HepG2 (cell line): ENCODE measurements around the gene TUBGCP3. TPM values are rescaled to one million over a fixed set of nuclear protein-coding genes. Genes with fewer than 3 reads are reported as not detected.

Experiments
- EHMT2 ChIP-seq: fragments of 200-600 bp; sonication (generic); IDR thresholded peaks from 2 replicates; pipeline ENCODE4 v1.7.0; 2017; ENCODE audit warnings: antibody characterized with exemption, low read depth, low read length, borderline replicate concordance
- ETV6 ChIP-seq: sonication (generic); formaldehyde crosslinking; conservative IDR thresholded peaks from 2 replicates; pipeline ENCODE4 v1.4.0; 2020; ENCODE audit warnings: missing genetic modification reagents
- FOSL2 ChIP-seq: sonication (generic); formaldehyde crosslinking; IDR thresholded peaks from 2 replicates; pipeline ENCODE4 v1.4.0; 2020; ENCODE audit warnings: missing genetic modification reagents
- HNF4A ChIP-seq: sonication (generic); formaldehyde crosslinking; IDR thresholded peaks from 2 replicates; pipeline ENCODE4 v1.4.0; 2020; ENCODE audit warnings: missing genetic modification reagents
- IKZF1 ChIP-seq: fragments of 450-650 bp; IDR thresholded peaks from 2 replicates; pipeline ENCODE4 v1.7.1; 2016
- KAT2B ChIP-seq: fragments of 150-350 bp; IDR thresholded peaks from 2 replicates; pipeline ENCODE4 v1.6.1; 2014; ENCODE audit warnings: low read depth, low read length, borderline replicate concordance
- KDM5A ChIP-seq: fragments of 200-600 bp; sonication (generic); IDR thresholded peaks from 2 replicates; pipeline ENCODE4 v1.7.0; 2018; ENCODE audit warnings: antibody characterized with exemption, mild to moderate bottlenecking, low read length, borderline replicate concordance
- KLF13 ChIP-seq: sonication (generic); formaldehyde crosslinking; IDR thresholded peaks from 2 replicates; pipeline ENCODE4 v1.4.0; 2020; ENCODE audit warnings: mild to moderate bottlenecking, missing genetic modification reagents
- NFYB ChIP-seq: sonication (generic); formaldehyde crosslinking; IDR thresholded peaks from 2 replicates; pipeline ENCODE4 v1.4.0; 2020; ENCODE audit warnings: missing genetic modification reagents
- SMARCC2 ChIP-seq: fragments of 450-650 bp; IDR thresholded peaks from 2 replicates; pipeline ENCODE4 v1.6.1; 2017; ENCODE audit warnings: antibody characterized with exemption, mild to moderate bottlenecking
- YEATS2 ChIP-seq: sonication (generic); formaldehyde crosslinking; IDR thresholded peaks from 2 replicates; pipeline ENCODE4 v1.4.0; 2020; ENCODE audit warnings: missing genetic modification reagents, borderline replicate concordance
- ZBTB20 ChIP-seq: sonication (generic); formaldehyde crosslinking; IDR thresholded peaks from 2 replicates; pipeline ENCODE4 v1.8.1; 2023; ENCODE audit warnings: missing genetic modification reagents, low read depth, mild to moderate bottlenecking, borderline replicate concordance
- ZFY ChIP-seq: sonication (generic); formaldehyde crosslinking; IDR thresholded peaks from 2 replicates; pipeline ENCODE4 v1.4.0; 2020; ENCODE audit warnings: missing genetic modification reagents
- ZNF256 ChIP-seq: sonication (generic); formaldehyde crosslinking; conservative IDR thresholded peaks from 2 replicates; pipeline ENCODE4 v1.4.0; 2020; ENCODE audit warnings: missing genetic modification reagents
- ZNF746 ChIP-seq: sonication (generic); formaldehyde crosslinking; IDR thresholded peaks from 2 replicates; pipeline ENCODE4 v1.8.0; 2022; ENCODE audit warnings: mild to moderate bottlenecking, missing genetic modification reagents
- ZNF773 ChIP-seq: sonication (generic); formaldehyde crosslinking; IDR thresholded peaks from 2 replicates; pipeline ENCODE4 v1.4.0; 2020; ENCODE audit warnings: missing genetic modification reagents, borderline replicate concordance
- polyA plus RNA-seq, 8 experiments: library from polyadenylated mRNA; depleted of rRNA in 3 of 8; stranded (reverse) in 7 of 8; unstranded in 1 of 8; fragments of >200 nt; fragmentation: Illumina TruSeq in 4 of 8; extraction: Trizol in 4 of 8; gene quantifications; 2 replicates each; pipeline versions ENCODE4 v1.2.1 to v1.2.3, GENCODE V29; 2011 to 2016; ENCODE audit warnings: low read depth in 4 of 8, missing spikeins in 1 of 8, mixed read lengths in 1 of 8; ENCODE audit not compliant: insufficient read depth in 1 of 8
- total RNA-seq, 5 experiments: library from RNA; depleted of rRNA; stranded (reverse); fragments of >200 nt; fragmentation: Illumina TruSeq; extraction: Trizol; gene quantifications; 2 replicates each; pipeline ENCODE4 v1.2.3, GENCODE V29; 2016; ENCODE audit warnings: low read depth in 1 of 5
- TF ChIP-seq, protein P1 (sequence below): sonication (generic); formaldehyde crosslinking; IDR thresholded peaks from 2 replicates; pipeline ENCODE4 v1.4.0; 2020; ENCODE audit warnings: missing genetic modification reagents
- TF ChIP-seq, protein P2 (sequence below): sonication (generic); formaldehyde crosslinking; IDR thresholded peaks from 2 replicates; pipeline ENCODE4 v1.5.0; 2020; ENCODE audit warnings: missing genetic modification reagents, mild to moderate bottlenecking, borderline replicate concordance
- TF ChIP-seq, protein P3 (sequence below): sonication (generic); formaldehyde crosslinking; IDR thresholded peaks from 2 replicates; pipeline ENCODE4 v1.4.0; 2020; ENCODE audit warnings: missing genetic modification reagents
- TF ChIP-seq, protein P4 (sequence below): sonication (generic); formaldehyde crosslinking; IDR thresholded peaks from 2 replicates; pipeline ENCODE4 v1.4.0; 2020; ENCODE audit warnings: missing genetic modification reagents

The TUBGCP3 gene
- total and polyA plus RNA-seq, 2 of the 13 experiments (the other 11 are each of a cell fraction or from before 2014, with no cell fraction given): 12.6 to 15.5 TPM

DNA sequence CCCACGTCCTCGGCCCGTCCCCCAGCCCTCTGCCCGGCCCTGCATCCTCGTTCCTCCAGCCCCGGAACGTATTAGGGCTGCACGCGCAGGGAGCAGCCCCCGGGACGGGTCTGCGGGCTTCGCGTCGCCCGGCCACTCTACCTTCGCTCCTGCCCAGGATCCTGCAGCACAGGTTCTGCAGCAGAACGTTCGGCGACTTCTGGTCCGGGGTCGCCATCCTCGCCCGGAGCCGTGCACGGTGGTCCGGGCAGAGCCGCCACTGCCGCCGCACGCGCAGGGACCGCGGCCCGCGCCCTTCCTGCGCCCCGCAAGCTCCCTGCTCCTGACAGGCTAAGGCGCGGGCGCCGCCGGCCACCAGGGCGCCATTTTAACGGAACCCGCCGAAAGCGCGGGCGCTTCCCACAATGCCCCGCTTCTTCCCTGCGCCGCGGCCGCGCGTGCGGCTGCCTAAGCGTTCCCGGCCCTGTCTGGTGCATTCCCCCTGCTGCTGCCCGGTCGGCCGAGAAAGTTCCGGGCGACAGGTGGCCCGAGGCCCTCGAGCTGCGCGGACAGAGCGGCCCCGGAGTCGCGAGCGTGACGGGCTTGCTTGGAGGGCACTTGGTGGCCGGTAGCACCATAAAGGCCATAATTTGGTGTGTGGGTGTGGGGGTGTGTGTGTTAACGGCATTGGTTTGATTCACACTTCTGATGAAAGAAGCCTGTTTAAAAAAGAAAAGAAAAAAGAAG lies at the start of gene TUBGCP3 (continued):
- TF ChIP-seq, protein P1, sequence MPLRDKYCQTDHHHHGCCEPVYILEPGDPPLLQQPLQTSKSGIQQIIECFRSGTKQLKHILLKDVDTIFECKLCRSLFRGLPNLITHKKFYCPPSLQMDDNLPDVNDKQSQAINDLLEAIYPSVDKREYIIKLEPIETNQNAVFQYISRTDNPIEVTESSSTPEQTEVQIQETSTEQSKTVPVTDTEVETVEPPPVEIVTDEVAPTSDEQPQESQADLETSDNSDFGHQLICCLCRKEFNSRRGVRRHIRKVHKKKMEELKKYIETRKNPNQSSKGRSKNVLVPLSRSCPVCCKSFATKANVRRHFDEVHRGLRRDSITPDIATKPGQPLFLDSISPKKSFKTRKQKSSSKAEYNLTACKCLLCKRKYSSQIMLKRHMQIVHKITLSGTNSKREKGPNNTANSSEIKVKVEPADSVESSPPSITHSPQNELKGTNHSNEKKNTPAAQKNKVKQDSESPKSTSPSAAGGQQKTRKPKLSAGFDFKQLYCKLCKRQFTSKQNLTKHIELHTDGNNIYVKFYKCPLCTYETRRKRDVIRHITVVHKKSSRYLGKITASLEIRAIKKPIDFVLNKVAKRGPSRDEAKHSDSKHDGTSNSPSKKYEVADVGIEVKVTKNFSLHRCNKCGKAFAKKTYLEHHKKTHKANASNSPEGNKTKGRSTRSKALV (CRISPR knock-in tag): peak; percentile 66; the same call in 1 of the 2 replicates
- no peak for TF ChIP-seq KAT2B
- peak; percentile 92 for TF ChIP-seq ZFY (CRISPR knock-in tag)
- TF ChIP-seq ZBTB20 (CRISPR knock-in tag): peak; percentile 81; the same call in 1 of the 2 replicates
- TF ChIP-seq, protein P2, sequence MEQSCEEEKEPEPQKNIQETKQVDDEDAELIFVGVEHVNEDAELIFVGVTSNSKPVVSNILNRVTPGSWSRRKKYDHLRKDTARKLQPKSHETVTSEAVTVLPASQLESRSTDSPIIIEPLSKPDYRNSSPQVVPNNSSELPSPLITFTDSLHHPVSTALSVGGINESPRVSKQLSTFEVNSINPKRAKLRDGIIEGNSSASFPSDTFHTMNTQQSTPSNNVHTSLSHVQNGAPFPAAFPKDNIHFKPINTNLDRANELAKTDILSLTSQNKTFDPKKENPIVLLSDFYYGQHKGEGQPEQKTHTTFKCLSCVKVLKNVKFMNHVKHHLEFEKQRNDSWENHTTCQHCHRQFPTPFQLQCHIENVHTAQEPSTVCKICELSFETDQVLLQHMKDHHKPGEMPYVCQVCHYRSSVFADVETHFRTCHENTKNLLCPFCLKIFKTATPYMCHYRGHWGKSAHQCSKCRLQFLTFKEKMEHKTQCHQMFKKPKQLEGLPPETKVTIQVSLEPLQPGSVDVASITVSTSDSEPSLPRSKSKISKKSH (CRISPR knock-in tag): peak; percentile 90
- peak; percentile 85 for TF ChIP-seq YEATS2 (CRISPR knock-in tag)
- no peak for TF ChIP-seq KDM5A
- peak; percentile 35; the same call in 1 of the 2 replicates for TF ChIP-seq NFYB (CRISPR knock-in tag)
- peak; percentile 38 for TF ChIP-seq HNF4A (CRISPR knock-in tag)
- TF ChIP-seq ZNF773 (CRISPR knock-in tag): peak; percentile 99
- TF ChIP-seq ZNF256 (CRISPR knock-in tag): peak; percentile 89
- peak; percentile 59 for TF ChIP-seq FOSL2
- TF ChIP-seq, protein P3, sequence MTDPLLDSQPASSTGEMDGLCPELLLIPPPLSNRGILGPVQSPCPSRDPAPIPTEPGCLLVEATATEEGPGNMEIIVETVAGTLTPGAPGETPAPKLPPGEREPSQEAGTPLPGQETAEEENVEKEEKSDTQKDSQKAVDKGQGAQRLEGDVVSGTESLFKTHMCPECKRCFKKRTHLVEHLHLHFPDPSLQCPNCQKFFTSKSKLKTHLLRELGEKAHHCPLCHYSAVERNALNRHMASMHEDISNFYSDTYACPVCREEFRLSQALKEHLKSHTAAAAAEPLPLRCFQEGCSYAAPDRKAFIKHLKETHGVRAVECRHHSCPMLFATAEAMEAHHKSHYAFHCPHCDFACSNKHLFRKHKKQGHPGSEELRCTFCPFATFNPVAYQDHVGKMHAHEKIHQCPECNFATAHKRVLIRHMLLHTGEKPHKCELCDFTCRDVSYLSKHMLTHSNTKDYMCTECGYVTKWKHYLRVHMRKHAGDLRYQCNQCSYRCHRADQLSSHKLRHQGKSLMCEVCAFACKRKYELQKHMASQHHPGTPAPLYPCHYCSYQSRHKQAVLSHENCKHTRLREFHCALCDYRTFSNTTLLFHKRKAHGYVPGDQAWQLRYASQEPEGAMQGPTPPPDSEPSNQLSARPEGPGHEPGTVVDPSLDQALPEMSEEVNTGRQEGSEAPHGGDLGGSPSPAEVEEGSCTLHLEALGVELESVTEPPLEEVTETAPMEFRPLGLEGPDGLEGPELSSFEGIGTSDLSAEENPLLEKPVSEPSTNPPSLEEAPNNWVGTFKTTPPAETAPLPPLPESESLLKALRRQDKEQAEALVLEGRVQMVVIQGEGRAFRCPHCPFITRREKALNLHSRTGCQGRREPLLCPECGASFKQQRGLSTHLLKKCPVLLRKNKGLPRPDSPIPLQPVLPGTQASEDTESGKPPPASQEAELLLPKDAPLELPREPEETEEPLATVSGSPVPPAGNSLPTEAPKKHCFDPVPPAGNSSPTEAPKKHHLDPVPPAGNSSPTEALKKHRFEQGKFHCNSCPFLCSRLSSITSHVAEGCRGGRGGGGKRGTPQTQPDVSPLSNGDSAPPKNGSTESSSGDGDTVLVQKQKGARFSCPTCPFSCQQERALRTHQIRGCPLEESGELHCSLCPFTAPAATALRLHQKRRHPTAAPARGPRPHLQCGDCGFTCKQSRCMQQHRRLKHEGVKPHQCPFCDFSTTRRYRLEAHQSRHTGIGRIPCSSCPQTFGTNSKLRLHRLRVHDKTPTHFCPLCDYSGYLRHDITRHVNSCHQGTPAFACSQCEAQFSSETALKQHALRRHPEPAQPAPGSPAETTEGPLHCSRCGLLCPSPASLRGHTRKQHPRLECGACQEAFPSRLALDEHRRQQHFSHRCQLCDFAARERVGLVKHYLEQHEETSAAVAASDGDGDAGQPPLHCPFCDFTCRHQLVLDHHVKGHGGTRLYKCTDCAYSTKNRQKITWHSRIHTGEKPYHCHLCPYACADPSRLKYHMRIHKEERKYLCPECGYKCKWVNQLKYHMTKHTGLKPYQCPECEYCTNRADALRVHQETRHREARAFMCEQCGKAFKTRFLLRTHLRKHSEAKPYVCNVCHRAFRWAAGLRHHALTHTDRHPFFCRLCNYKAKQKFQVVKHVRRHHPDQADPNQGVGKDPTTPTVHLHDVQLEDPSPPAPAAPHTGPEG (CRISPR knock-in tag): peak; percentile 97
- TF ChIP-seq IKZF1: no peak
- TF ChIP-seq EHMT2: peak; percentile 92; the same call in 1 of the 2 replicates
- 0 out of 2 replicates have a peak, but pooled peaks have one; percentile 85 for TF ChIP-seq KLF13 (CRISPR knock-in tag)
- peak; percentile 71 for TF ChIP-seq ZNF746 (CRISPR knock-in tag)
- TF ChIP-seq ETV6 (CRISPR knock-in tag): 0 out of 2 replicates have a peak, but pooled peaks have one; percentile 41
- no peak for TF ChIP-seq SMARCC2
- TF ChIP-seq, protein P4, sequence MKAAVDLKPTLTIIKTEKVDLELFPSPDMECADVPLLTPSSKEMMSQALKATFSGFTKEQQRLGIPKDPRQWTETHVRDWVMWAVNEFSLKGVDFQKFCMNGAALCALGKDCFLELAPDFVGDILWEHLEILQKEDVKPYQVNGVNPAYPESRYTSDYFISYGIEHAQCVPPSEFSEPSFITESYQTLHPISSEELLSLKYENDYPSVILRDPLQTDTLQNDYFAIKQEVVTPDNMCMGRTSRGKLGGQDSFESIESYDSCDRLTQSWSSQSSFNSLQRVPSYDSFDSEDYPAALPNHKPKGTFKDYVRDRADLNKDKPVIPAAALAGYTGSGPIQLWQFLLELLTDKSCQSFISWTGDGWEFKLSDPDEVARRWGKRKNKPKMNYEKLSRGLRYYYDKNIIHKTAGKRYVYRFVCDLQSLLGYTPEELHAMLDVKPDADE (CRISPR knock-in tag): peak; percentile 94; the same call in 1 of the 2 replicates
